Peyer's patch (tissue), 4 donors: ENCODE results near the gene TPPP3. TPM values are rescaled to one million over a fixed set of nuclear protein-coding genes. Genes with fewer than 3 reads are reported as not detected.
"Not testable (repeated sequence)": the region's sequence is repeated elsewhere in the genome, so short reads cannot be mapped to it uniquely, and the experiment has no call there.

Experiments
- DNase-seq, 3 donors: peaks; one replicate each; pipeline ENCODE4 v3.0.0-alpha.2; 2017 to 2019
- H3K27ac ChIP-seq, 4 donors: fragments of 200-600 bp; sonication (generic); one replicate each; pipeline ENCODE4 v1.5.1; 2016 to 2019
- H3K27me3 ChIP-seq, 2 donors: fragments of 200-600 bp; sonication (generic); one replicate each; pipeline ENCODE4 v1.5.1; 2019
- H3K36me3 ChIP-seq, 3 donors: fragments of 200-600 bp; sonication (generic); one replicate each; pipeline ENCODE4 v1.5.1; 2016 to 2019
- H3K4me1 ChIP-seq, 4 donors: fragments of 200-600 bp; sonication (generic); one replicate each; pipeline ENCODE4 v1.5.1; 2016 to 2019
- H3K4me3 ChIP-seq, 4 donors: fragments of 200-600 bp; sonication (generic); 1 replicate in 3 of 4; 2 replicates in 1 of 4; pipeline ENCODE4 v1.5.1; 2016 to 2019; ENCODE audit warnings: mild to moderate bottlenecking in 1 of 4
- H3K9me3 ChIP-seq, 4 donors: fragments of 200-600 bp; sonication (generic); one replicate each; pipeline ENCODE4 v1.5.1; 2016 to 2019; ENCODE audit warnings: mild to moderate bottlenecking in 1 of 4
- POLR2A ChIP-seq, 2 donors: fragments of 450-650 bp; IDR thresholded peaks; one replicate each; pipeline ENCODE4 v1.5.1; 2017; ENCODE audit warnings: antibody characterized with exemption in 2 of 2, mild to moderate bottlenecking in 2 of 2, moderate library complexity in 2 of 2
- total RNA-seq, 4 donors: library from RNA; depleted of rRNA; stranded (reverse); fragments of >200 nt; gene quantifications; one replicate each; pipeline ENCODE4 v1.1.0, GENCODE V29; 2016
- TF ChIP-seq, protein P1 (sequence below), 6 experiments: fragments of 450-650 bp in 4 of 6; fragments of 200-600 bp in 2 of 6; sonication (generic) in 1 of 6; IDR thresholded peaks; one replicate each; pipeline ENCODE4 v1.5.1; 2017 to 2019; ENCODE audit warnings: antibody characterized with exemption in 6 of 6, mild to moderate bottlenecking in 3 of 6, moderate library complexity in 1 of 6

The TPPP3 gene
- total RNA-seq, 4 donors from 2014 or later = 6.6 to 33.3 (median 16.6) TPM

DNA sequence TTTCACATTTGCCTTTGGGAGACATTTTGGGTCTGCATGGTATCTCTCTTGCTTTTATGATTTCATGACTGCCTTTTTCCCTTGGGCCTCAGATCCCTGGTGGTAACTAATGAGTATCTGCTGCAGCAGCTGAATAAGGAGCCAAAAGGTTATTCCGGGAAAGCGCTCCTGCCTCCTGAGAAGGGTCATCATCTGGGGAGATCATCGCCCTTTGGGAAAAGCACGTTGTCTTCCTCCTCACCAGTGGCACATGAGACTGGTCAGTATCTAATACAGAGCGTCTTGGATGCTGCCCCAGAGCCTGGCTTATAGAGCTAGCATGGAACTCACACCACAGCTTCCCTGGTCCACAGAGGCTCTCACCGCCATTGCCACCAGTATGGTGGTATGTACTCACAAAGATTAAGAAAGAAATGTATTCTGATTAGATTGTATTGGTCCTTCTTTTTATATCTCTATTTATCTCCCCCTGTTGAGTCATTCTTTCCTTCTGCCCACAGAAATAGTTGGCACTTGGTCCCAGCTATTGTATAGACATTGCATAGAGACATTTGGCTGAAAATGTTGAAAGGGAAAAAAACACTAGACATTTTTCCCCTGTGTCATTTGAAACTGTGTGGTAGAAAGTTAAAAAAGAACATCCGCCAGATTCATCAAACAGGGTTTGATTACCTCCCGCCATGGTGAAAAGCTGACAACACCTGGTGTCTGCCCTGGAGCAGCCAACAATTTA, 8.4 kb downstream of the TPPP3 start:
- Histone ChIP-seq H3K27me3 (no peaks in the 10 kb centered on the region), H3K36me3 (no peaks in the 10 kb centered on the region), H3K4me3 (no peak overlapping the region), H3K9me3 (no peaks in the 10 kb centered on the region), H3K27ac (no peak overlapping the region), H3K4me1 (no peaks in the 10 kb centered on the region)
- peak in 1 of 3 donors; percentile 13 for DNase-seq
- TF ChIP-seq POLR2A (IDR thresholded peaks at IDR 0.05) = no peak
- TF ChIP-seq, protein P1, sequence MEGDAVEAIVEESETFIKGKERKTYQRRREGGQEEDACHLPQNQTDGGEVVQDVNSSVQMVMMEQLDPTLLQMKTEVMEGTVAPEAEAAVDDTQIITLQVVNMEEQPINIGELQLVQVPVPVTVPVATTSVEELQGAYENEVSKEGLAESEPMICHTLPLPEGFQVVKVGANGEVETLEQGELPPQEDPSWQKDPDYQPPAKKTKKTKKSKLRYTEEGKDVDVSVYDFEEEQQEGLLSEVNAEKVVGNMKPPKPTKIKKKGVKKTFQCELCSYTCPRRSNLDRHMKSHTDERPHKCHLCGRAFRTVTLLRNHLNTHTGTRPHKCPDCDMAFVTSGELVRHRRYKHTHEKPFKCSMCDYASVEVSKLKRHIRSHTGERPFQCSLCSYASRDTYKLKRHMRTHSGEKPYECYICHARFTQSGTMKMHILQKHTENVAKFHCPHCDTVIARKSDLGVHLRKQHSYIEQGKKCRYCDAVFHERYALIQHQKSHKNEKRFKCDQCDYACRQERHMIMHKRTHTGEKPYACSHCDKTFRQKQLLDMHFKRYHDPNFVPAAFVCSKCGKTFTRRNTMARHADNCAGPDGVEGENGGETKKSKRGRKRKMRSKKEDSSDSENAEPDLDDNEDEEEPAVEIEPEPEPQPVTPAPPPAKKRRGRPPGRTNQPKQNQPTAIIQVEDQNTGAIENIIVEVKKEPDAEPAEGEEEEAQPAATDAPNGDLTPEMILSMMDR (IDR thresholded peaks at IDR 0.05) = no peak

DNA sequence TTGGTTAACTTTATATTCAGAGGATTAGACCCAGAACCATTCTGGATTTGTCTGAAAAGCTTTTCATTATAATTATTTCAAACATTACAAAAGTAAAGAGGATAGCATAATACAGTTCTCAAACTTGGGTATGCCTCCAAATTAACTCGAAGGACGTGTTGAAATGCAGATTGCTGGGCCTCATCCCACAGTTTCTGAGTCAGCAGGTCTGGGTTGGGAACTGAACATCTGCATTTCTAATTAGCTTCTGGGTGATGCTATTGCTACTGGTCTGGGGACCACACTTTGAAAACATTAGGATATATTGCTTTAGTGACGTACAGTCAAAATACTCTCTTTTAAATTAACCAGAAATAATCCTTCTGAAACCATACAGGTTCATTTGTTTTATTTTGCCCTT, 10.0 kb downstream of the TPPP3 start:
- Histone ChIP-seq H3K4me1 (no peaks in the 10 kb centered on the region), H3K36me3 (no peaks in the 10 kb centered on the region), H3K4me3 (no peak overlapping the region), H3K9me3 (no peaks in the 10 kb centered on the region), H3K27ac (no peak overlapping the region), H3K27me3 (no peaks in the 10 kb centered on the region)
- DNase-seq = no peak
- TF ChIP-seq, protein P1 (IDR thresholded peaks at IDR 0.05) = no peak
- no peak for TF ChIP-seq POLR2A (IDR thresholded peaks at IDR 0.05)

DNA sequence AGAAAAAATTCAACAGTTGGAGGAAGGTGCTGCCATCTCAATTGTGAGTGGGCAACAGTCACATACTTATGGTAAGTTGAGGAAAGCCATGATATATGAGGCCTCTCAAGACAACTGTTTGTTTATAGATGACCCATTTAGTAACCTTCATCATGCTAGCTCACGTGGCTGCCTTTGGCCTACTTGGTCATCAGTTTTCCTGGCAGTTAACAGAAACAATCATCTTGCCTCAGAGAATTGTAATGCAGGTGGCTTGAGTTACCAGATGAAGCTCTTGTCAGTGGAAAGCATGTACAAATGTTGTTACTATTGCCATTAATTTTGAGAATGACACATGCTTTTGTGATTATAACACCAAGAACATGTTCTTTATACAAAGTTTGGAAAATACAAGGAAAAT, 14.7 kb downstream of the TPPP3 start:
- no peak for DNase-seq
- no peaks in the 10 kb centered on the region for H3K4me1 ChIP-seq
- no peak overlapping the region for H3K27ac ChIP-seq
- no peaks in the 10 kb centered on the region for H3K36me3 ChIP-seq
- H3K4me3 ChIP-seq = no peak overlapping the region
- H3K27me3 ChIP-seq = no peaks in the 10 kb centered on the region
- TF ChIP-seq, protein P1 (IDR thresholded peaks at IDR 0.05) = no peak
- no peak for TF ChIP-seq POLR2A (IDR thresholded peaks at IDR 0.05)
- no peaks in the 10 kb centered on the region for H3K9me3 ChIP-seq

DNA sequence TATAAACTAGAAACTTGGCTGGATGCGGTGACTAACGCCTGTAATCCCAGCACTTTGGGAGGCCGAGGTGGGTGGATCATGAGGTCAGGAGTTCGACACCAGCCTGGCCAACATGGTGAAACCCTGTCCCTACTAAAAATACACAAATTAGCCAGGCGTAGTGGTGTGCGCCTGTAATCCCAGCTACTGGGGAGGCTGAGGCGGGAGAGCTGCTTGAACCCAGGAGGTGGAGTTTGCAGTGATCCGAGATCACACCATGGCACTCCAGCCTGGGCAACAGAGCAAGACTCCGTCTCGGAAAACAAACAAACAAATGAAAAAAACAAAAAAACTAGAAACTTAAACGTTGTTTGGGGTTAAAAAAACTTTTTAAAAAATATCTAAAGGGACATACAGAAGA, 17.3 kb downstream of the TPPP3 start:
- DNase-seq, H3K9me3 ChIP-seq, H3K4me1 ChIP-seq, H3K36me3 ChIP-seq, H3K27ac ChIP-seq, H3K4me3 ChIP-seq, H3K27me3 ChIP-seq: not testable (repeated sequence)

DNA sequence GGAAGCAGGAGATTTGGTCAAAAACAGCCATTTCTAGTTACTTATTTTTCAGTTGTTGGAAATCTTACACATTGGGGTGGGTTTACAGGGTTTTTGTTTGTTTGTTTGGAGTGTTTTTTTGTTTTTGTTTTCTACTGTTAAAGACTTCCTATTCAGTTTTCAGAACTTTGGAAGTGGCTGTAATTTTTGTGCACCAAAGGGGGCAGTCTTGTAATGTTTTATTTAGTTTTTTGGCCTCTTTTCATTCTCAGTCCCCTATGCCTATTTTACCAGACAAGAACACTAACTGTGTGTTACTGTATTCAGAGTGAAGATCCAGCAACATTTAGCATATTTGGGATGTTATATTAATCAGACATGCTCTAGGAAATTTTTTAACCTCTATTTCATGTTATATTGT, 20.6 kb downstream of the TPPP3 start:
- Histone ChIP-seq H3K4me3 (no peak overlapping the region), H3K27ac (no peak overlapping the region), H3K4me1 (peaks cover 0 to 6% (median 0%) of the 10 kb centered on the region in 4 donors), H3K9me3 (no peaks in the 10 kb centered on the region), H3K36me3 (no peaks in the 10 kb centered on the region), H3K27me3 (no peaks in the 10 kb centered on the region)
- TF ChIP-seq, protein P1 (IDR thresholded peaks at IDR 0.05) = peak in 5 of 6 experiments; percentile 13 to 48 (median 35)
- TF ChIP-seq POLR2A (IDR thresholded peaks at IDR 0.05) = no peak
- no peak for DNase-seq

DNA sequence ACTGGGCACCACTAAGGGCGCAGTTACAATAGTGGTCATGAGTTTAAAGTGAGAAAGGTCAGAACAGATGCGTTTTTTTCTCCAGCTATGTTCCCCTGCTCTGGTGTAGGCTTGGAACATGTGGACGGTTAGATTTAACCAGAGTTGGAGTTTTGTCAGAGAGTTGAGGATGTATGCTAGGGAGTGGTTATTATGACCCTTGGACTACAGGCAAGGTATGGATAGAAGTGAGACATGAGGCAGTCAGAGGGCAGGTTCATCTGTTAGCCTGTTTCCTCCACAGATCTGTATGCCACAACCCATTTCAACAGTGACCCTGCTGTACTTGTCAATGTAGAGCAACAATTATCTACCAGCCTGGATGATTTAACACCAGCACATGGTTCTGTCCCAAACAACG, 22.6 kb downstream of the TPPP3 start:
- Histone ChIP-seq H3K4me1 (peaks cover 0 to 6% (median 0%) of the 10 kb centered on the region in 4 donors), H3K36me3 (no peaks in the 10 kb centered on the region), H3K4me3 (no peak overlapping the region), H3K9me3 (no peaks in the 10 kb centered on the region), H3K27me3 (no peaks in the 10 kb centered on the region), H3K27ac (peak overlapping the region in 2 of 4 donors; percentile 24 to 43)
- TF ChIP-seq, protein P1 (IDR thresholded peaks at IDR 0.05) = no peak
- TF ChIP-seq POLR2A (IDR thresholded peaks at IDR 0.05) = no peak
- peak in 1 of 3 donors; percentile 55 for DNase-seq
